Astrocyte (in vitro differentiated cells and primary cell): ENCODE data around the gene MED12L.

Source experiments
- EZH2 ChIP-seq: IDR thresholded peaks from 2 replicates; pipeline ENCODE4 v1.6.1; 2012; ENCODE audit warnings: mild to moderate bottlenecking, low read length, inconsistent platforms; ENCODE audit not compliant: insufficient read depth
- TF ChIP-seq, protein P1 (sequence below): IDR thresholded peaks from 2 replicates; pipeline ENCODE4 v1.5.1; 2011; ENCODE audit warnings: low read depth, mild to moderate bottlenecking, inconsistent platforms, low read length, moderate library complexity; ENCODE audit not compliant: insufficient read depth

DNA sequence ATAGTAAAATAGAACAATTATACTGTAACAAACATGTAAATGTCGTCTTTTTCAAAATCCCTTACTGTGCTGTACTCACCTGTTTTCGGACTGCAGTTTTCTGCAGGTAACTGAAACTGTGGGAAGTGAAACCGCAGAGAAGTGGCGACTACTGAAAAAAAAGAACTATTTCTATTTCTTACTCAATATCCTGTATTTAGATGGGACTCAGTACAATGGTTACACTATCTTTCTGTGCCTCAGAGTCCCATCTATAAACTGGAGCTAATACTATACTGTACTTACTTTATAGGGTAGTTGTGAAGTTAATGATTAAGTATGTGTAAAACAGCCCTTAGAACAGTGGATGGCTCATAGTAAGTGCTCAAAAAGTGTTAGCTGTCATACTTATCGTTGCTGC lies 313.4 kb downstream of the MED12L start:
- TF ChIP-seq, protein P1, sequence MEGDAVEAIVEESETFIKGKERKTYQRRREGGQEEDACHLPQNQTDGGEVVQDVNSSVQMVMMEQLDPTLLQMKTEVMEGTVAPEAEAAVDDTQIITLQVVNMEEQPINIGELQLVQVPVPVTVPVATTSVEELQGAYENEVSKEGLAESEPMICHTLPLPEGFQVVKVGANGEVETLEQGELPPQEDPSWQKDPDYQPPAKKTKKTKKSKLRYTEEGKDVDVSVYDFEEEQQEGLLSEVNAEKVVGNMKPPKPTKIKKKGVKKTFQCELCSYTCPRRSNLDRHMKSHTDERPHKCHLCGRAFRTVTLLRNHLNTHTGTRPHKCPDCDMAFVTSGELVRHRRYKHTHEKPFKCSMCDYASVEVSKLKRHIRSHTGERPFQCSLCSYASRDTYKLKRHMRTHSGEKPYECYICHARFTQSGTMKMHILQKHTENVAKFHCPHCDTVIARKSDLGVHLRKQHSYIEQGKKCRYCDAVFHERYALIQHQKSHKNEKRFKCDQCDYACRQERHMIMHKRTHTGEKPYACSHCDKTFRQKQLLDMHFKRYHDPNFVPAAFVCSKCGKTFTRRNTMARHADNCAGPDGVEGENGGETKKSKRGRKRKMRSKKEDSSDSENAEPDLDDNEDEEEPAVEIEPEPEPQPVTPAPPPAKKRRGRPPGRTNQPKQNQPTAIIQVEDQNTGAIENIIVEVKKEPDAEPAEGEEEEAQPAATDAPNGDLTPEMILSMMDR, result no peak
- TF ChIP-seq EZH2, result no peak
